Anterior cingulate cortex (tissue), 58 donors: ENCODE data around the gene PACSIN2.

Source experiments
- DNase-seq, 58 donors: peaks; one replicate each; lab custom pipeline; 2025; lab: John Stamatoyannopoulos, UW

Gene PACSIN2

GRCh38 chr22:42842658-42843370 lies 172.1 kb downstream of the PACSIN2 start:
- no peak for DNase-seq

GRCh38 chr22:42841444-42841843 lies 173.5 kb downstream of the PACSIN2 start:
- no peak for DNase-seq

- DNase-seq: no peak
Observed at GRCh38 chr22:42837556-42837955, 177.4 kb downstream of the PACSIN2 start.

GRCh38 chr22:42836026-42836425 lies 178.9 kb downstream of the PACSIN2 start:
- DNase-seq: no peak

GRCh38 chr22:42834177-42834949 lies 180.6 kb downstream of the PACSIN2 start:
- no peak for DNase-seq

- no peak for DNase-seq
Observed at GRCh38 chr22:42833104-42833503, 181.8 kb downstream of the PACSIN2 start.

GRCh38 chr22:42831712-42832111 lies 183.2 kb downstream of the PACSIN2 start:
- no peak for DNase-seq

- DNase-seq: no peak
Observed at GRCh38 chr22:42830161-42830560, 184.8 kb downstream of the PACSIN2 start.

- no peak for DNase-seq
Observed at GRCh38 chr22:42829302-42829701, 185.6 kb downstream of the PACSIN2 start.

GRCh38 chr22:42825796-42826195 lies 189.2 kb downstream of the PACSIN2 start:
- no peak for DNase-seq

- DNase-seq: no peak
Observed at GRCh38 chr22:42821386-42821785, 193.6 kb downstream of the PACSIN2 start.

GRCh38 chr22:42820045-42820763 lies 194.7 kb downstream of the PACSIN2 start:
- no peak for DNase-seq
